ENCODE results near the gene NXF1.
"Not testable (repeated sequence)": the region's sequence is repeated elsewhere in the genome, so short reads cannot be mapped to it uniquely, and the experiment has no call there.

Gene NXF1

GRCh38 chr11:62831520-62832335 is 26.5 kb upstream of the NXF1 start, which contains the start of gene STX5:
TSS of gene STX5 (minus strand) at chr11:62832051. CDS start at chr11:62831243, 808 bp downstream.
- peak; percentile 100 for DNase-seq

DNA sequence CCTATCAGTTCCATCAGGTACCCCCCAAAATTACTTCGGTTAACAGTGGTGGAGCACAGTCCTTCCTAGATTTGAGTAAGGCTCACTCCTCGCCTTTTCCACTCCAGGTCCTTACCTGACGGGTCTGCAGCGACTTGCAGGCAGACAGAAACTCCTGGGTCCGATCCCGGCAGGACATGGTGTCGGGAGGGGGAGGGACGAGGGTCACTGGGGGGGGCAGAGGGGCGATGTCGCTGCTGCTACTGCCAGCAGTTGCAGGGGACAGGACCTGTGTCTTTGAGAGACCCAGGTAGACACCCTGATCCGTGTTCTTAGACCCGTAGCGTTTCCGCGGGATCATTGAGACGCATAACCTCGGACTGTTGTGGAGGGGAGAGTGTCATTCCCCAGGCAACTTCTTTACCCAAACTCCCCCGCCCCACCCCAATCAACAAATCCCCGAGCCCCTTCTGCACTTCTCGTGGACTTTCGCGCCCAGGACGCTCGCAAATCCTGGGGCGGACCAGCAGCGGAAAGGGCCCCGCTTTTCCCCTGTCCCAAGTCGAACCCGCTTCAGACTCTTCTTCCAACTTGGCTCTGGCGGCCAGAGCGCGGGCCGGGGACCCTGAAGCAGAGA is 25.8 kb upstream of the NXF1 start:
- DNase-seq = no peak

DNA sequence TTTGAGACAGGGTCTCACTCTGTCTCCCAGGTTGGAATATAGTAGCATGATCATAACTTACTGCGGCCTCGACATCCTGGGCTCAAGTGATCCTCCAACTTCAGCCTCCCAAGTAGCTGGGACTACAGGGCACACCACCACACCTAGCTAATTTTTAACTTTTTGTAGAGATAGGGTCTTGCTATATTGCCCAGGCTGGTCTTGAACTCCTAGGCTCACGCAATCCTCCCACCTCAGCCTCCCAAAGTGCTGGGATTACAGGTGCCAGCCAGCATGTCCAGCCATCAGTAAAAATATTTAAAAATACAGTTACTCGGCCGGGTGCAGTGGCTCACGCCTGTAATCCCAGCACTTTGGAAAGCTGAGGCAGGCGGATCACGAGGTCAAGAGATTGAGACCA is 22.9 kb upstream of the NXF1 start:
- not testable (repeated sequence) for DNase-seq

DNA sequence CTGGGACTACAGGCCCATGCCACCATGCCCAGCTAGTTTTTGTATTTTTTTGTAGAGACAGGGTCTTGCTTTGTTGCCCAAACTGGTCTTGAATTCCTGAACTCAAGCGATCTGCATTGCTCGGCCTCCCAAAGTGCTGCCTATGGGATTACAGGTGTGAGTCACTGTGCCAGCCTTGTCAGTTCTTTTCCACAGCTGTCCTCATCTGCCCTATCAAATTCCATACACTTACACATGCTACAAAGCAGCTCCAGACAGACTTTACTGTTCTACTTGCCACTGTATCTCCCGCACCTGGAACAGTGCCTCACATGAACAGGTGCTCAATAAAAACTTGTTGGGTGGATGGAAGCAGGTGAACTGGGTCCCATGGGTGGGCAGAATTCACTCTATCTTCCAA is 18.4 kb upstream of the NXF1 start:
- no peak for DNase-seq

- no peak for DNase-seq
Observed at GRCh38 chr11:62817129-62817528, 11.9 kb upstream of the NXF1 start.

- DNase-seq = no peak
Observed at GRCh38 chr11:62816557-62816956, 11.3 kb upstream of the NXF1 start.

DNA sequence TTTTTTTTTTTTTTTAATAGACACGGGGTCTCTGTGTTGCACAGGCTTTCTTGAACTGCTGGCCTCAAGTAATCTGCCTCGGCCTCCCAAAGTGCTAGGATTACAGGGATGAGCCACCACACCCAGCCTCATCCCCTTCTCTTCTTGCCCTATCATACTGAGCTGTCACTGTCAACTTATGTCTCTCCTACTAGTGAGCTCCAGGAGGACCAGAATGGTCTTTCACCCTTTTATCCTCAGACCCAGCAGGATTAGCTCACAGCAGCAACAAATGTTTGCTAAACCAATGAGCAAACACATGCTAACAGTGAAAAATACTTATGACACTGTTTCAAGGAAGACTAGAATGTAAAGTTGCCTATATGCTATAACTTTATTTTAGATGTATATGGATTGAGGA is 6.4 kb upstream of the NXF1 start:
- no peak for DNase-seq

- no peak for DNase-seq
Observed at GRCh38 chr11:62810748-62811147, 5.5 kb upstream of the NXF1 start.

DNA sequence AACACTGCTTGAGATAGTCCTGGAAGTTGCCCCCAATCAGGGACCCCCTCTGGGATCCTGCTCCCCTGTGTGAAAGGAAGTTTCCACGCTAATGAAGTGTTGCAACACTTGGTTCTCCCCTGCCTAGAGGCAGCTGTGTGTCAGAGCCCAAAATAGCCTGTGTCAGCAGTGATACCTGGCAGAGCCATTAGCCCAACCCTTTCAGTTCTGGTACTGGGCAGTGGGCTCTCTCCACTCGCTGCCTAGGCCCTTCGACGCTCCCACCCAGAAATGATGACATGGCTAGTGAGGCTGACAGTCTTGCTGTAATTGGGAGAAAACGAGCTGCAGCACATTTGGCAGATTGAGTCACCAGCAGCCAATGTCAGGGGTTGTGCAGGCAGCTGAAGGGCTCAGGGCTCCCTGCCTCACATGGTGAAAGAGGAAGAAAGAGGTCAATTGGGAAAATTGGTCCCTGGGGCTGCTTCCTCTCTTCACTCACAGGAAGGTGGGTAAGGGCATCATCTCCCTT is 1.4 kb upstream of the NXF1 start:
- no peak for DNase-seq

GRCh38 chr11:62805961-62806441 is 761 bp upstream of the NXF1 start:
- DNase-seq = peak; percentile 26

DNA sequence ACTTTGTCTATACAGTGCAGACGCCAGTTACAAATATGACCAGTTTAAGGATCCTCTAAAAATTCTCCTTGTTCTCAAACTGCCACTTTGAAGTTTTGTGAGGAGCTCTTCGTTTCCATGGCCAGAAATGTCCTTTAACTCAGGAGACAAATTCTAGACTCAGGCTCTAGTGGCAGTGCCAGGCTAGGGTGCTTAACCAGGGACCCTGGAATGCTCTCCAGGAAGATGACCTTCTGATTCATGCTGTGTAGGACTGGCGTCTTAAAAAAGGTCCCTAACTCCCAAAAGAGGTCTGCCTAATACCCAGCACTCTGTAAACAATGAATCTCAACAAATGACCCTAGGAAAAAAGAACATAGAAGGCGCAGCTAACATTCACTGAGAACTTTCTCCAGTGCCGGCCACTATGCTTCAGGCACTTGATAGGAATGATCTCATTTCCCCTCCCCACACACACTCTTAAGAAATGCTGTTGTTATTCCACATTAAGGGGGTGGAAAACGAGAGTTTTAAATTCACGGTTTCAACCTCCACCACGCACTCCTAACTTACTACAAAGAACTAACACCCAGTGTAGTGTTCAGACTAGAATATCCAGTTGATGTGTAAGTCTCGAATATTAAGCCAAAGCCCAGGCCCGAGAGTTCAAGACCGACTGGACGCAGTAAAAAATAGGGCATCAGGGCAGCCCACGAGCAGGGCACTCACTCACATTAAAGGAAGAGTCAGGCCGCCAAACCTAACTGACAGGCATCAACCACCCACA is 747 bp downstream of the NXF1 start:
- DNase-seq = no peak

DNA sequence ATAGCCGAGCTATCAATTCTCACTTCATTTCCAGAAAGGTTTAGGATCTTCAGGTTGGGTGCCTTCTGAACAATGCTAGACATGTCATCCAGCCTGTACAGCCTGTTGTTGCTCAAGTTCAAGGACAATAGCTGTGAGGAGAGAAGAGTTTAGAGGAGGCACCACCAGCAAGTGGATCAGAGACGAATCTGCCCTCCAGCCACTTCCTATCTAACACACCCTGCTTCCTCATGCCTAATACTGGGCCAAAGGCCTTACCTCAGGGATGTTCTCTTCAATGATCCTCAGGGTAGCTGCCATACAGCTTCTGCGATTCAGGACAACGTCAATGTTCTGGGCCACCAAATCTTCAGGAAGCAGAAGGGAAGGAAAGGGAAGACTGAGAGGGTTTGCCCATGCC is 4.2 kb downstream of the NXF1 start:
- no peak for DNase-seq

DNA sequence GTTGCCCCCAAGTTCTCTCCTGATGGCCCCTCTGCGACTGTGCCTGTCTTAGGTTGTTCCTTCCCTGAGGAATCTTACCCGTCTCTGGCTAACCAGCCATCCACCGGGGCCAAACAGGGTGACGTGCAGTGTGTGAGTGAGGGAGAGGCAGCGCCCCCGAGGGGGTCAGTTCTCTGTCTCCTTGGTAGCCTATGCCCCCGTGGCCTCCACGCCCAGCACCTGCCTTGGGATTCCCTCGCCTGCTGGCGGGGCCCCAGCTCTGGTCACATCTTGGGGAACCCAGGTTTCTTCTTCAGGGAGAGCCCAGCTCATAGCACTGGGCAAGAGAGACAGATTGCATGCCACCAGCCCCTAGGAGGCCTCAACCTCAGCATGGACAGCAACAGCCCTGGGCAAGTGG is 5.8 kb downstream of the NXF1 start:
- no peak for DNase-seq

DNA sequence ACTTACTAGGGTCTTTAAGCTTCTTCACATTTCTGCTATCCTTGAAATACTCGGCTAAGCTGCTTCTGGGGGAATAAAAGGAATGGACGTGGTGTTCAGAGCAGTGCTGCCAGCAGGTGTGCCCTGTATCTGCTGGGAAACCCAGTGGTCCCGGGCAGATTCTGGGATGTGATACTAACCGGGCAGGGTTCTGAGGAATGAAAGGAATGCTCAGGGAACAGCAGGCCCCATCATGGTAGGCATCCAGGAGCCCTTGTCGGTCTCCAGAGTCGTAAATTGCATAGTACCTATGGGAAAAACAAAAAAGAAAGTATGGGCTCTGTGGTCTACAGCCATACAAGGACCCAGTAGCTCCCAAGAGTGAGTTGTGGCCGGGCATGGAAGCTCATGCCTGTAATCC is 9.0 kb downstream of the NXF1 start:
- DNase-seq = no peak

DNA sequence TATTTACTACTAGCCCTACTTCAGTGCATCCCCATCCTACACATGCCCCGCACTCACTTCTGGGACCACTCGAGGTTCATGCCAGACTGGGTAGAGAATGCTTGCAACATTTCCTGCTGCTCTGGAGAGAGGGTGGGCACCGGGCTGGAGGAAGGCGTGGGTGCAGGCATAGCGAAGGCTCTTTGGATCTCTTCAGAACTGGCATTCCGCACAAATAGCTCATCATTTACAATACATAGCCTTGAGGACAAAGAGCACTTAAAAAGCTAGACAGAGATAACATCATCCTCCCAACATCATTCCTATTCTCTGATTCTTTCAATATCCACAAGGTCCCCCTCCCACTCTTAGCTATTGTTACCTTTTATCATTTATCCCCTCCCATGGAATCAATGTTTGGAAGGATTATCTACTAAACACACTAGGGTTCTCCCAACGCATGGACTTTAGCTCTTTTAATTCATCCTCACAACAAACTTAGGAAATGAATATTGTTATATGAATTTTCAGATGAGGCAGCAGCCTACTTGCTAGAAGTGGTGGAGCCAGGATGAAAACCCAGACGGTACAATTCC is 11.0 kb downstream of the NXF1 start:
- no peak for DNase-seq

DNA sequence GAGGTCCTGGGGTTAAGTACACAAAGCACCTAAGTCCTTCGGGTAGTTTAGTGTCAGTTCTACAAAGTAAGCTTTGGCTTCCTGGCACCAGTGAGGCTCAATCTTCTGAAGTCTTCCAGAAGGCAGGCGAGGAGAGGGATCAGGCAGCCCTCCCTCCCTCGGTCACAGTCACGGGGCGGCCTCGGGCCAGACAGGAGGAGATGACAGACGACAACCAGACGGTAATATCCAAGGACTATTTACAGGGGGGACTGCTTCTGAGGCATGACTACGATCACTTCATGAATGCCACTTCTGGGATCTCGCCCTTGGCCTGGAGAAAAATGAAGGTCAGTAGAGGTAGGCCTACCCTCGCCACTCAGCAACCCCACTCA is 13.1 kb downstream of the NXF1 start:
- DNase-seq = no peak

- DNase-seq = peak; percentile 93
Observed at GRCh38 chr11:62791501-62792201, 13.6 kb downstream of the NXF1 start, which contains the start of gene TMEM223. TSS of gene TMEM223 (minus strand) at chr11:62792006. CDS start at chr11:62791994, 12 bp downstream.

GRCh38 chr11:62789576-62789975 is 15.7 kb downstream of the NXF1 start:
- no peak for DNase-seq

GRCh38 chr11:62788991-62789390 is 16.2 kb downstream of the NXF1 start:
- no peak for DNase-seq

- peak; percentile 97 for DNase-seq
Observed at GRCh38 chr11:62787005-62787759, 18.1 kb downstream of the NXF1 start, which contains the start of gene TMEM179B. TSS of gene TMEM179B (plus strand) at chr11:62787402. CDS start at chr11:62787432, 30 bp downstream.

DNA sequence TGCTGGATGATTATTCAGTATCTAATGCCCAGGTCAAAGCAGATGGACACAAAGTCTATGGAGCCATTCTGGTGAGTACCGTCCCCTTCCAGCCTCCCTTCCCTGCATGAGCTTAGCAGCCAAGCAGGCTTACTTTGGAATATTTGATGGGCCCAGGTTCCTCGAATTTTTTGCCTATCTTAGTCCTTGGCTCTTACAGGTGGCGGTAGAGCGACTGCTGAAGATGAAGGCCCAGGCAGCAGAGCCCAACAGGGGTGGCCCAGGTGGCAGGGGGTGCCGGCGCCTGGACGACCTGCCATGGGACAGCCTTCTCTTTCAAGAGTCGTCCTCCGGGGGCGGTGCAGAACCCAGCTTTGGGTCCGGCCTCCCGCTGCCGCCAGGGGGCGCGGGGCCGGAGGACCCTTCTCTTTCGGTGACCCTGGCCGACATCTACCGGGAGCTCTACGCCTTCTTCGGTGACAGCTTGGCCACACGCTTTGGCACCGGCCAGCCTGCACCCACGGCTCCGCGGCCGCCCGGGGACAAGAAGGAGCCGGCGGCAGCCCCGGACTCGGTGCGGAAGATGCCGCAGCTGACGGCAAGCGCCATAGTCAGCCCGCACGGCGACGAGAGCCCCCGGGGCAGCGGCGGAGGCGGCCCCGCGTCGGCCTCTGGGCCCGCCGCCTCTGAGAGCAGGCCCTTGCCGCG is 18.8 kb downstream of the NXF1 start:
- DNase-seq = peak; percentile 82
